SH-SY5Y (cell line): ENCODE data around the gene FBXO44.

Experiments used
- GATA2 ChIP-seq: IDR thresholded peaks from 2 replicates; pipeline ENCODE4 v1.6.1; 2011; ENCODE audit warnings: mild to moderate bottlenecking, low read depth, low read length
- GATA3 ChIP-seq: IDR thresholded peaks from 2 replicates; pipeline ENCODE4 v1.6.1; 2011; ENCODE audit warnings: low read depth, mild to moderate bottlenecking, low read length, moderate library complexity

- TF ChIP-seq GATA2 (no peak), GATA3 (no peak)
These were observed 4.9 kb upstream of the FBXO44 start for GRCh38 chr1:11649624-11650330.
